Esophagus muscularis mucosa (tissue), 4 donors: Measurements from ENCODE around the gene RCOR1. TPM values are rescaled to one million over a fixed set of nuclear protein-coding genes. Genes with fewer than 3 reads are reported as not detected.

Source experiments
- DNase-seq: peaks from one replicate; pipeline ENCODE4 v3.0.0-alpha.2; 2017; ENCODE audit errors: extremely low spot score
- H3K27ac ChIP-seq, 4 donors: fragments of 200-600 bp; sonication (generic); replicated peaks in 1 of 4; 1 replicate in 3 of 4; 2 replicates in 1 of 4; pipeline ENCODE4 v1.5.1; 2016 to 2019; ENCODE audit warnings: mild to moderate bottlenecking in 1 of 4
- H3K27me3 ChIP-seq, 4 donors: fragments of 200-600 bp; sonication (generic); one replicate each; pipeline versions ENCODE4 v1.5.1 to v1.6.0; 2016 to 2019
- H3K36me3 ChIP-seq, 4 donors: fragments of 200-600 bp; sonication (generic); one replicate each; pipeline ENCODE4 v1.5.1; 2016 to 2019
- H3K4me1 ChIP-seq, 4 donors: fragments of 200-600 bp; sonication (generic); one replicate each; pipeline ENCODE4 v1.5.1; 2016 to 2019
- H3K4me3 ChIP-seq, 4 donors: fragments of 200-600 bp; sonication (generic); 1 replicate in 2 of 4; 2 replicates in 2 of 4; pipeline ENCODE4 v1.5.1; 2016 to 2019; ENCODE audit warnings: mild to moderate bottlenecking in 4 of 4, moderate library complexity in 1 of 4
- H3K9me3 ChIP-seq, 4 donors: fragments of 200-600 bp; sonication (generic); 1 replicate in 3 of 4; 2 replicates in 1 of 4; pipeline ENCODE4 v1.5.1; 2016 to 2019
- EP300 ChIP-seq: sonication (generic); formaldehyde crosslinking; IDR thresholded peaks from one replicate; pipeline ENCODE4 v1.6.1; 2017; ENCODE audit warnings: antibody characterized with exemption
- POLR2A ChIP-seq: fragments of 450-650 bp; IDR thresholded peaks from one replicate; pipeline ENCODE4 v1.6.1; 2017; ENCODE audit warnings: antibody characterized with exemption, moderate library complexity, mild to moderate bottlenecking, low read depth
- POLR2AphosphoS5 ChIP-seq, 2 donors: sonication (generic); formaldehyde crosslinking; IDR thresholded peaks; one replicate each; pipeline ENCODE4 v1.6.1; 2017; ENCODE audit warnings: antibody characterized with exemption in 2 of 2
- WGBS: methylation state at CpG from one replicate; pipeline ENCODE4 v1.1.5; 2018; 5-methylcytosine and 5-hydroxymethylcytosine counted together
- intact Hi-C: fragments of 100-400 bp; cut with DNase I; formaldehyde crosslinking; loops from one replicate; pipeline ENCODE4 v1.15.1; 2023
- total RNA-seq, 4 donors: library from RNA; depleted of rRNA; stranded (reverse); fragments of >200 nt; gene quantifications; one replicate each; pipeline versions ENCODE4 v1.1.0 to v1.2.1, GENCODE V29; 2016
- TF ChIP-seq, protein P1 (sequence below), 3 experiments: fragments of 200-600 bp in 2 of 3; fragments of 450-650 bp in 1 of 3; sonication (generic) in 2 of 3; IDR thresholded peaks; one replicate each; pipeline ENCODE4 v1.5.1; 2017 to 2019; ENCODE audit warnings: antibody characterized with exemption in 3 of 3, mild to moderate bottlenecking in 2 of 3, moderate library complexity in 1 of 3

Gene RCOR1
- total RNA-seq, 4 donors from 2014 or later: 12.9 to 14.8 (median 13.8) TPM

DNA sequence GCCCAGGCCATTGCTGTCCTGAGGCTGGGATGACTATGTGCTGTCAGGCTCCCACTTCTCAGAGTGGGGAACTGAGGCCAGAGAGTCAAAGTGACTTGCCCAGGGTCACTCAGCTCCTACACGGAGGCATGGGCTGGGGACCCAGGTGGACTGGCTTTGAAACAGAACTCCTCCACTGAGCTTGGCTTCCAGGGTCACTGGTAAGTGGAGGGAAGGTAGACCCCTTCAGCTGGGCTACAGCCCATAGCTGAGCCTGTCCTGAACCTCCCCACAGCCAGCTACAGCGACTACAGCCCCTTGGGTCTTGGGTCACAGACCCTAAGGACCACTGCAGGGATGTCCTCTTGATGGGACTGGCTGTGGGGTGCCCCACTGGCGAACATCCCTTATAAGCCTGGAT lies 144.5 kb downstream of the RCOR1 start:
- H3K4me1 ChIP-seq: no peaks in the 10 kb centered on the region
- intact Hi-C loops: no loop called here
- H3K4me3 ChIP-seq: no peak overlapping the region
- no peak for TF ChIP-seq EP300
- TF ChIP-seq, protein P1, sequence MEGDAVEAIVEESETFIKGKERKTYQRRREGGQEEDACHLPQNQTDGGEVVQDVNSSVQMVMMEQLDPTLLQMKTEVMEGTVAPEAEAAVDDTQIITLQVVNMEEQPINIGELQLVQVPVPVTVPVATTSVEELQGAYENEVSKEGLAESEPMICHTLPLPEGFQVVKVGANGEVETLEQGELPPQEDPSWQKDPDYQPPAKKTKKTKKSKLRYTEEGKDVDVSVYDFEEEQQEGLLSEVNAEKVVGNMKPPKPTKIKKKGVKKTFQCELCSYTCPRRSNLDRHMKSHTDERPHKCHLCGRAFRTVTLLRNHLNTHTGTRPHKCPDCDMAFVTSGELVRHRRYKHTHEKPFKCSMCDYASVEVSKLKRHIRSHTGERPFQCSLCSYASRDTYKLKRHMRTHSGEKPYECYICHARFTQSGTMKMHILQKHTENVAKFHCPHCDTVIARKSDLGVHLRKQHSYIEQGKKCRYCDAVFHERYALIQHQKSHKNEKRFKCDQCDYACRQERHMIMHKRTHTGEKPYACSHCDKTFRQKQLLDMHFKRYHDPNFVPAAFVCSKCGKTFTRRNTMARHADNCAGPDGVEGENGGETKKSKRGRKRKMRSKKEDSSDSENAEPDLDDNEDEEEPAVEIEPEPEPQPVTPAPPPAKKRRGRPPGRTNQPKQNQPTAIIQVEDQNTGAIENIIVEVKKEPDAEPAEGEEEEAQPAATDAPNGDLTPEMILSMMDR (IDR thresholded peaks at IDR 0.05): no peak
- TF ChIP-seq POLR2A: no peak
- no peak for TF ChIP-seq POLR2AphosphoS5 (IDR thresholded peaks at IDR 0.05)
- no peaks in the 10 kb centered on the region for H3K27me3 ChIP-seq
- WGBS: 95% methylated on average over 3 of the region's 3 CpGs
- DNase-seq: no peak
- H3K9me3 ChIP-seq: peaks cover 0 to 15% (median 14%) of the 10 kb centered on the region in 4 donors
- peaks cover 0 to 35% (median 16%) of the 10 kb centered on the region in 4 donors for H3K36me3 ChIP-seq
- H3K27ac ChIP-seq: no peak overlapping the region

DNA sequence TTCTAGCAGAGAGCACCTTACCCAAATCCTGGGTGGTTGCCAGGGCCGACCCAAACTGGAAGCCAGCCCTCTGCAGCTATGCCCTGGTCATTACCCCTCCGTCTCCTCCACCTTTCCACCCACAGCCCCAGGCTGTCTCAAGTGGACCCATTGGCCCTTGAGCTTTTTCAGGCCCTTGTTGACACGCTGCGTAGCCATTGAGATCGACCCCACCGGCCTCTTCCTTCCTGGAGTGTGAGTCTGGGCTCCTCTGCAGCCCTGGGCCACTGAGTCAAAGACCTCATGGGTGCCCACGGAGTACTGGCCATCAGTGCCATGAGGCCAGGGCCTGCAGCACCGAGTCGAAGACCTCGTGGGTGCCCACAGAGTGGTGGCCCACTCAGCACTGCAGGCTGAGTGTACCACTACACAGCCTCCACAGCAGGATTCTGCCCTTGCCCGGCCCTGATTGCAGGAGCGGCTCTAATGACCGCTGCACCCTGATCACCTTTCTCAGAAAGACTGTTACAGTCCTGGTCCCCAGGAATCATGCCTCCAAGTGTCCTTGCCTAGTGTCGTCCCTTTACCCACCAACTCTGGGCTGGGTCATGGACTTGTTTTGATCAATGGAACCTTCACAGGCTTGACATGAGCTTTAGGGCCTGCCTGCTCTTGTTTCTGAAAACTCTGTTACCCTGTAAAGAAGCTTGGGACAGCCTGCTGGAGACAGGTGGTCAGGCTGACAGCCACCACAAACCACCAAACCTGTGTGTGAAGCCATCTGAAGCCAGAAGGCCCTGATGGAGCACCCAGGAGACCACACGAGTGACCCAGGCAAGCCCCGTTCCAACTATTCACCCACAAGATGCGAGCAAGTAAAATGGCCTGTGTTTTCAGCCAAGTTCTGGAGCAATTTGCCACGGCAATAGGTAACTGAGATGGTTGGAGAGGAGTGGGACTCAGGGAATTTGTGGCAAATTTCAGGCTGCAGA lies 145.2 kb downstream of the RCOR1 start:
- peaks cover 0 to 31% (median 14%) of the 10 kb centered on the region in 4 donors for H3K36me3 ChIP-seq
- H3K27ac ChIP-seq: no peak overlapping the region
- no peaks in the 10 kb centered on the region for H3K4me1 ChIP-seq
- TF ChIP-seq POLR2A: no peak
- TF ChIP-seq, protein P1 (IDR thresholded peaks at IDR 0.05): no peak
- TF ChIP-seq EP300: no peak
- no peak for TF ChIP-seq POLR2AphosphoS5 (IDR thresholded peaks at IDR 0.05)
- DNase-seq: no peak
- peaks cover 0 to 21% (median 20%) of the 10 kb centered on the region in 4 donors for H3K9me3 ChIP-seq
- H3K4me3 ChIP-seq: no peak overlapping the region
- intact Hi-C loops: no loop called here
- H3K27me3 ChIP-seq: no peaks in the 10 kb centered on the region
- WGBS: 92% methylated on average over 18 of the region's 18 CpGs

DNA sequence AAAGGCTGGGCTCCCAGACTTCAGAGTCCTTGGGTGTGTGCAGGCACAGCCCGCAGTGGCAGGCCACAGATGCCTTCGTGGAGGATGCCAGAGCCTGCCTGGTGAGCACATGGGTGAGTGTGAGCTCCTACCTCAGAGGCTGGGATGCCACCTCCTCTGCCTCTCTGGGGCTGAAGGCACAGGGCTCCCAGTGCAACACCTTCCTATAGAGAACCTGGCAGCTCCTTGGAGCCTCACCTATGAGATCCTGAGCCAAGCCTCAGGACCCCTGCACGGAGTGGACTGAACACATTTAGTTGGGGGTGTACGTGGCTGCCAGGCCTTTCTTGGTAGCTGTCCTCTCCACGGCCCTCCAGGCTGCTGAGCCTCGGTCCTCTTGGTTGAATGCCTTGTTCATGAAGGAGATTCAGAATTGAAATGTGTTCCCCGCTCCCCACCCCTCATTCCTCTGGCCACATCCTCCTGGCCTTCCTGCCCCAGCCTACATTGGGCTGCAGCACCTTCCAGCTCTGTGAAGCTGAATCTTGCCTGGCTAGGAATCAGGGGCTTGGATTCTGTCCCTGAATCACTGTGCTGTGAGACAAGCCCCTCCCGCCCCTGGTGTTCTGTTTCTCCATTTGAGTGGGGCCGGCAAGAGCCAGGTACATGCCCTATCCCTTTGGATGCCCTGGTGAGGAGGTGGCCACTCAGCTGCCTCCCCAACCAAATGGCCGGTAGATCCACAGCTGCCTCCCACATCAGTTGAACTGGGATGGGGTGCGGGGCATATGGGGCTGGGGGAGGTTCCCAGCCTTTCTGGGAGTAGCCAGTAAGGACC lies 146.1 kb downstream of the RCOR1 start:
- Histone ChIP-seq H3K36me3 (peaks cover 0 to 22% (median 11%) of the 10 kb centered on the region in 4 donors), H3K27ac (no peak overlapping the region), H3K4me3 (no peak overlapping the region), H3K27me3 (no peaks in the 10 kb centered on the region), H3K4me1 (no peaks in the 10 kb centered on the region), H3K9me3 (peaks cover 0 to 26% (median 22%) of the 10 kb centered on the region in 4 donors)
- intact Hi-C loops: no loop called here
- 94% methylated on average over 11 of the region's 11 CpGs for WGBS
- DNase-seq: no peak
- TF ChIP-seq POLR2AphosphoS5 (IDR thresholded peaks at IDR 0.05) (no peak), EP300 (no peak), POLR2A (no peak)
- TF ChIP-seq, protein P1 (IDR thresholded peaks at IDR 0.05): no peak

DNA sequence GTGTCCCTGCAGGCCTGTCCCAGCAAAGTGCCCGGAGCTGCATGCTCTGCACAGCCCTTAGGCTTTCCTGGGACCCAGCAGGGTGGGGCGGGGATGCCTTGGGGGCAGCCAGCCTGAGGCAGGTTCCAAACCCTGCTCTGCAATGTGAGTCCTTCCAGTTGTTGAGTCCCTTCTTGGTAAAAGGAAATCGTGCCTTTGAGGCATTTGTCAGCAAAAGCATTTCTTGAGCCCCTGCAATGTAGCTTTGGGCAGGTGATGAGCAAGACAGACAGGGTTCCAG lies 146.7 kb downstream of the RCOR1 start:
- no peaks in the 10 kb centered on the region for H3K27me3 ChIP-seq
- TF ChIP-seq, protein P1 (IDR thresholded peaks at IDR 0.05): no peak
- TF ChIP-seq EP300 (no peak), POLR2AphosphoS5 (IDR thresholded peaks at IDR 0.05) (no peak), POLR2A (no peak)
- peaks cover 0 to 26% (median 22%) of the 10 kb centered on the region in 4 donors for H3K9me3 ChIP-seq
- H3K36me3 ChIP-seq: peaks cover 0 to 20% (median 9%) of the 10 kb centered on the region in 4 donors
- no peaks in the 10 kb centered on the region for H3K4me1 ChIP-seq
- 80% methylated on average over 1 of the region's 3 CpGs for WGBS
- H3K4me3 ChIP-seq: no peak overlapping the region
- H3K27ac ChIP-seq: no peak overlapping the region
- intact Hi-C loops: no loop called here
- no peak for DNase-seq
